Measurements from ENCODE around the gene GPC5. TPM values are rescaled to one million over a fixed set of nuclear protein-coding genes. Genes with fewer than 3 reads are reported as not detected.

Gene GPC5
- total and polyA plus RNA-seq, 2 of the 13 experiments (the other 11 are each of a cell fraction or from before 2014, with no cell fraction given), result 0.02 to 0.07 TPM

GRCh38 chr13:91878491-91878890 lies 480.1 kb downstream of the GPC5 start:
- BruUV-seq (replicated peaks), result no TSS peak
- H3K9ac ChIP-seq (ENCODE audit: insufficient read depth, low read depth, low read length), result no peak overlapping the region
- in situ Hi-C loops (cut with HindIII; ENCODE audit: extremely low pct_ligation_motif_present, low pct_unique_long_range_greater_than_20kb) (no loop called here), intact Hi-C loops (cut with micrococcal nuclease; ENCODE audit: unreplicated experiment) (no loop called here)
- no peaks in the 10 kb centered on the region for H3K4me1 ChIP-seq (ENCODE audit: insufficient read depth, low read length)
- DNase-seq (ENCODE audit: low spot score) (no peak), ATAC-seq (no peak), FAIRE-seq (no peak)
- H2AFZ ChIP-seq (ENCODE audit: low read length), result no peak overlapping the region
- no peaks in the 10 kb centered on the region for H4K20me1 ChIP-seq (ENCODE audit: insufficient read depth, low read length)
- WGBS (ENCODE audit: low lambda C conversion rate), result 2% methylated on average over 3 of the region's 3 CpGs
- H3K79me2 ChIP-seq (ENCODE audit: insufficient read depth, low read length), result no peaks in the 10 kb centered on the region
- no peak overlapping the region for H3K4me2 ChIP-seq (ENCODE audit: low read depth, low read length)
- POLR2A ChIA-PET, result no interaction called here
- H3K27ac ChIP-seq (ENCODE audit: extremely low read length, insufficient read depth, low read length), result no peak overlapping the region
- H3K27me3 ChIP-seq (ENCODE audit: control insufficient read depth in 1 of 2, insufficient read depth in 2 of 2, low read length in 2 of 2), result no peaks in the 10 kb centered on the region; a peak in 1 of 5 replicates
- H3K36me3 ChIP-seq (replicated peaks in 1 of 2; ENCODE audit: control insufficient read depth in 1 of 2, insufficient read depth in 2 of 2, low read length in 2 of 2), result no peaks in the 10 kb centered on the region
- CTCF ChIA-PET (ENCODE audit: low intra/inter-chr PET ratio, low total read pairs), result no interaction called here
- H3K9me3 ChIP-seq (ENCODE audit: low read length), result no peaks in the 10 kb centered on the region
- H3K4me3 ChIP-seq (replicated peaks in 1 of 3; ENCODE audit: insufficient read depth in 1 of 3, low read depth in 2 of 3, low read length in 3 of 3), result no peak overlapping the region
- TF ChIP-seq ZNF672 (CRISPR knock-in tag; IDR thresholded peaks at IDR 0.05), result no peak
- no peak for TF ChIP-seq REST (IDR thresholded peaks at IDR 0.05; ENCODE audit: borderline replicate concordance in 1 of 2, low read depth in 1 of 2, low read length in 2 of 2)
- no peak for TF ChIP-seq TBP (CRISPR knock-in tag; IDR thresholded peaks at IDR 0.05)
- TF ChIP-seq SRSF1 (optimal IDR thresholded peaks at IDR 0.05; ENCODE audit: low read depth, low read length), result no peak
- no peak for TF ChIP-seq ZNF329 (CRISPR knock-in tag; IDR thresholded peaks at IDR 0.05; ENCODE audit: low read depth)
- no peak for TF ChIP-seq ZNF660 (CRISPR knock-in tag; IDR thresholded peaks at IDR 0.05; ENCODE audit: borderline replicate concordance, low read depth)
- TF ChIP-seq ZNF570 (CRISPR knock-in tag; IDR thresholded peaks at IDR 0.05; ENCODE audit: borderline replicate concordance), result no peak
- TF ChIP-seq SMYD3 (CRISPR knock-in tag; IDR thresholded peaks at IDR 0.05), result no peak
- TF ChIP-seq CREB3 (CRISPR knock-in tag; IDR thresholded peaks at IDR 0.05), result no peak
- no peak for TF ChIP-seq FIP1L1 (IDR thresholded peaks at IDR 0.05; ENCODE audit: borderline replicate concordance, insufficient read depth, low read depth, low read length)
- no peak for TF ChIP-seq ZNF230 (CRISPR knock-in tag; IDR thresholded peaks at IDR 0.05)
- no peak for TF ChIP-seq ZNF414 (CRISPR knock-in tag; IDR thresholded peaks at IDR 0.05)
- TF ChIP-seq TCF7 (IDR thresholded peaks at IDR 0.05; ENCODE audit: low read depth), result no peak
- TF ChIP-seq ZNF549 (CRISPR knock-in tag; IDR thresholded peaks at IDR 0.05), result no peak
- TF ChIP-seq SAP130 (CRISPR knock-in tag; IDR thresholded peaks at IDR 0.05; ENCODE audit: low read depth), result no peak
- TF ChIP-seq BATF2 (CRISPR knock-in tag; IDR thresholded peaks at IDR 0.05), result no peak
- TF ChIP-seq HOXA7 (CRISPR knock-in tag; IDR thresholded peaks at IDR 0.05), result no peak
- TF ChIP-seq U2AF2 (IDR thresholded peaks at IDR 0.05; ENCODE audit: low read depth, low read length), result no peak

Measured in HepG2 (cell line).